Effector memory CD4-positive, alpha-beta T cell (primary cell): Measurements from ENCODE around the gene SUSD4.

Experiments
- DNase-seq, 3 donors: peaks; one replicate each; pipeline ENCODE4 v3.0.0-alpha.2; 2020
- H3K27ac ChIP-seq: 2 replicates; pipeline ENCODE4 v1.7.0; 2013; ENCODE audit warnings: mild to moderate bottlenecking, low read length, moderate library complexity; ENCODE audit not compliant: insufficient read depth, poor library complexity, severe bottlenecking
- H3K27me3 ChIP-seq: replicated peaks from 2 replicates; pipeline ENCODE4 v1.7.0; 2013; ENCODE audit warnings: mild to moderate bottlenecking, low read length; ENCODE audit not compliant: insufficient read depth, control insufficient read depth, poor library complexity, severe bottlenecking
- H3K36me3 ChIP-seq: 2 replicates; pipeline ENCODE4 v1.7.0; 2013; ENCODE audit warnings: mild to moderate bottlenecking, low read length, moderate library complexity; ENCODE audit not compliant: control insufficient read depth, insufficient read depth
- H3K4me1 ChIP-seq: 2 replicates; pipeline ENCODE4 v1.7.0; 2013; ENCODE audit warnings: low read length, mild to moderate bottlenecking; ENCODE audit not compliant: control insufficient read depth, insufficient read depth, poor library complexity, severe bottlenecking
- H3K4me3 ChIP-seq: 2 replicates; pipeline ENCODE4 v1.7.0; 2013; ENCODE audit warnings: low read length, low read depth, mild to moderate bottlenecking; ENCODE audit not compliant: insufficient read depth, poor library complexity, severe bottlenecking
- H3K9me3 ChIP-seq: 2 replicates; pipeline ENCODE4 v1.7.0; 2013; ENCODE audit warnings: mild to moderate bottlenecking, low read length, moderate library complexity; ENCODE audit not compliant: control insufficient read depth

The SUSD4 gene

GRCh38 chr1:223219846-223220610 is 143.9 kb downstream of the SUSD4 start:
- peaks cover 10% of the 10 kb centered on the region for H3K9me3 ChIP-seq
- no peak for DNase-seq
- H3K4me3 ChIP-seq = no peak overlapping the region
- H3K4me1 ChIP-seq = no peaks in the 10 kb centered on the region
- no peaks in the 10 kb centered on the region for H3K27me3 ChIP-seq
- H3K27ac ChIP-seq = no peak overlapping the region
- H3K36me3 ChIP-seq = peaks cover 2% of the 10 kb centered on the region

GRCh38 chr1:223219318-223219635 is 144.7 kb downstream of the SUSD4 start:
- peaks cover 10% of the 10 kb centered on the region for H3K9me3 ChIP-seq
- H3K27me3 ChIP-seq = no peaks in the 10 kb centered on the region
- H3K36me3 ChIP-seq = peaks cover 2% of the 10 kb centered on the region
- no peak for DNase-seq
- H3K4me1 ChIP-seq = no peaks in the 10 kb centered on the region
- H3K4me3 ChIP-seq = no peak overlapping the region
- H3K27ac ChIP-seq = no peak overlapping the region

- peaks cover under 1% of the 10 kb centered on the region for H3K36me3 ChIP-seq
- no peak overlapping the region for H3K27ac ChIP-seq
- no peak for DNase-seq
- H3K4me1 ChIP-seq = no peaks in the 10 kb centered on the region
- no peaks in the 10 kb centered on the region for H3K27me3 ChIP-seq
- H3K9me3 ChIP-seq = peaks cover 10% of the 10 kb centered on the region
- H3K4me3 ChIP-seq = no peak overlapping the region
These were observed 146.2 kb downstream of the SUSD4 start for GRCh38 chr1:223217781-223218180.

- Histone ChIP-seq H3K27me3 (no peaks in the 10 kb centered on the region), H3K4me3 (no peak overlapping the region), H3K4me1 (no peaks in the 10 kb centered on the region), H3K36me3 (no peaks in the 10 kb centered on the region), H3K27ac (no peak overlapping the region), H3K9me3 (peaks cover 10% of the 10 kb centered on the region)
- DNase-seq = no peak
These were observed 147.3 kb downstream of the SUSD4 start for GRCh38 chr1:223216531-223217205.

GRCh38 chr1:223216074-223216473 is 147.9 kb downstream of the SUSD4 start:
- Histone ChIP-seq H3K36me3 (no peaks in the 10 kb centered on the region), H3K4me3 (no peak overlapping the region)

GRCh38 chr1:223215026-223215425 is 148.9 kb downstream of the SUSD4 start:
- Histone ChIP-seq H3K4me3 (no peak overlapping the region), H3K27ac (no peak overlapping the region), H3K4me1 (no peaks in the 10 kb centered on the region), H3K9me3 (peaks cover 10% of the 10 kb centered on the region), H3K27me3 (no peaks in the 10 kb centered on the region), H3K36me3 (no peaks in the 10 kb centered on the region)
- DNase-seq = no peak

More at GRCh38 chr1:223216074-223216473, 147.9 kb downstream of the SUSD4 start:
- no peaks in the 10 kb centered on the region for H3K27me3 ChIP-seq
- peaks cover 10% of the 10 kb centered on the region for H3K9me3 ChIP-seq
- no peaks in the 10 kb centered on the region for H3K4me1 ChIP-seq
- no peak for DNase-seq
- no peak overlapping the region for H3K27ac ChIP-seq

GRCh38 chr1:223214261-223214807 is 149.6 kb downstream of the SUSD4 start:
- no peak overlapping the region for H3K27ac ChIP-seq
- no peak for DNase-seq
- H3K27me3 ChIP-seq = no peaks in the 10 kb centered on the region
- H3K4me3 ChIP-seq = no peak overlapping the region
- H3K9me3 ChIP-seq = peaks cover 10% of the 10 kb centered on the region
- no peaks in the 10 kb centered on the region for H3K4me1 ChIP-seq
- no peaks in the 10 kb centered on the region for H3K36me3 ChIP-seq

- no peaks in the 10 kb centered on the region for H3K9me3 ChIP-seq
- no peaks in the 10 kb centered on the region for H3K4me1 ChIP-seq
- no peaks in the 10 kb centered on the region for H3K36me3 ChIP-seq
- H3K4me3 ChIP-seq = no peak overlapping the region
- no peak overlapping the region for H3K27ac ChIP-seq
- DNase-seq = no peak
- H3K27me3 ChIP-seq = no peaks in the 10 kb centered on the region
These were observed 151.5 kb downstream of the SUSD4 start for GRCh38 chr1:223212441-223212840.

- H3K9me3 ChIP-seq = no peaks in the 10 kb centered on the region
- no peaks in the 10 kb centered on the region for H3K27me3 ChIP-seq
- no peak overlapping the region for H3K27ac ChIP-seq
- no peaks in the 10 kb centered on the region for H3K4me1 ChIP-seq
- H3K36me3 ChIP-seq = no peaks in the 10 kb centered on the region
- H3K4me3 ChIP-seq = no peak overlapping the region
- no peak for DNase-seq
These were observed 152.5 kb downstream of the SUSD4 start for GRCh38 chr1:223211323-223211985.

- Histone ChIP-seq H3K9me3 (no peaks in the 10 kb centered on the region), H3K4me1 (no peaks in the 10 kb centered on the region), H3K27ac (no peak overlapping the region), H3K36me3 (no peaks in the 10 kb centered on the region), H3K4me3 (no peak overlapping the region), H3K27me3 (no peaks in the 10 kb centered on the region)
- no peak for DNase-seq
These were observed 153.2 kb downstream of the SUSD4 start for GRCh38 chr1:223210788-223211120.
